Osteocyte (in vitro differentiated cells): ENCODE results near the gene CBLN1. TPM values are rescaled to one million over a fixed set of nuclear protein-coding genes. Genes with fewer than 3 reads are reported as not detected.
"Not testable (repeated sequence)": the region's sequence is repeated elsewhere in the genome, so short reads cannot be mapped to it uniquely, and the experiment has no call there.

Source experiments
- DNase-seq: peaks from one replicate; pipeline ENCODE4 v3.0.0; 2021; ENCODE audit warnings: mixed read lengths; ENCODE audit not compliant: unreplicated experiment; ENCODE audit errors: extremely low spot score
- H3K27ac Mint-ChIP-seq: one replicate; pipeline ENCODE4 v1.8.0; 2021; ENCODE audit warnings: mild to moderate bottlenecking, mixed read lengths; ENCODE audit not compliant: unreplicated experiment
- H3K27me3 Mint-ChIP-seq: one replicate; pipeline ENCODE4 v1.8.0; 2021; ENCODE audit warnings: mixed read lengths; ENCODE audit not compliant: unreplicated experiment
- H3K36me3 Mint-ChIP-seq: one replicate; pipeline ENCODE4 v1.8.0; 2021; ENCODE audit warnings: mixed read lengths; ENCODE audit not compliant: unreplicated experiment
- H3K4me1 Mint-ChIP-seq: one replicate; pipeline ENCODE4 v1.8.0; 2021; ENCODE audit warnings: mixed read lengths; ENCODE audit not compliant: unreplicated experiment
- H3K4me3 Mint-ChIP-seq: one replicate; pipeline ENCODE4 v1.8.0; 2021; ENCODE audit warnings: mild to moderate bottlenecking, moderate library complexity, mixed read lengths; ENCODE audit not compliant: unreplicated experiment
- H3K9me3 Mint-ChIP-seq: one replicate; pipeline ENCODE4 v1.8.0; 2021; ENCODE audit warnings: mixed read lengths; ENCODE audit not compliant: unreplicated experiment
- CTCF ChIP-seq: fragments of 200-600 bp; sonication (generic); IDR thresholded peaks from 2 replicates; pipeline ENCODE4 v1.5.0; 2021; ENCODE audit warnings: antibody characterized with exemption, mild to moderate bottlenecking, moderate library complexity
- total RNA-seq: library from RNA; stranded (reverse); gene quantifications from 2 replicates; pipeline ENCODE4 v1.2.1, GENCODE V29; 2021

Gene CBLN1
- total RNA-seq, 1 donor from 2014 or later, result not detected

GRCh38 chr16:49250689-49251088 lies 30.9 kb downstream of the CBLN1 start:
- no peaks in the 10 kb centered on the region for H3K4me1 Mint-ChIP-seq
- no peak overlapping the region for H3K27ac Mint-ChIP-seq
- no peak for TF ChIP-seq CTCF
- DNase-seq, result no peak
- H3K4me3 Mint-ChIP-seq, result no peak overlapping the region
- no peaks in the 10 kb centered on the region for H3K27me3 Mint-ChIP-seq
- no peaks in the 10 kb centered on the region for H3K9me3 Mint-ChIP-seq
- no peaks in the 10 kb centered on the region for H3K36me3 Mint-ChIP-seq

- H3K9me3 Mint-ChIP-seq, result no peaks in the 10 kb centered on the region
- H3K4me1 Mint-ChIP-seq, result no peaks in the 10 kb centered on the region
- no peak for DNase-seq
- no peak overlapping the region for H3K27ac Mint-ChIP-seq
- TF ChIP-seq CTCF, result no peak
- no peaks in the 10 kb centered on the region for H3K27me3 Mint-ChIP-seq
- H3K4me3 Mint-ChIP-seq, result no peak overlapping the region
- H3K36me3 Mint-ChIP-seq, result no peaks in the 10 kb centered on the region
Measured at GRCh38 chr16:49248227-49248626, 33.4 kb downstream of the CBLN1 start.

DNA sequence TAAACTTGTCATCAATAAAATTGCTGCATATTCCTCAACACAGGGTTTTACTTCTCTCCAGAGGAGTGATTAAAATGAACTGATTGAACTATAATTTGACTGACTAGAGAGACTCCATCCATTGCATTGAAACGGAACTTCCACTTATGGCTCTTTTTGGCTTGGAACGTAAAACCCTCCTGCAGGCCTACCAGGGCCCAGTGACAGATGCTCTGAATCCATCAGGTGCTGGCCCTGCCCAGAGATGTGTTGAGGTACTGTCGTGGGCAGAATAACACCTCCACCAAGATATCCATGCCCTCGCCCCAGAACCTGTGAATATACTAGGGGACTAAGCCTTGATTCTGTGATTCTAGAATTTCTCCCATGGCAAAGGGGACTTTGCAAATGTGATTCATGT lies 45.4 kb downstream of the CBLN1 start:
- Mint-ChIP-seq H3K27me3 (no peaks in the 10 kb centered on the region), H3K9me3 (no peaks in the 10 kb centered on the region), H3K4me3 (no peak overlapping the region), H3K4me1 (no peaks in the 10 kb centered on the region), H3K36me3 (no peaks in the 10 kb centered on the region), H3K27ac (no peak overlapping the region)
- TF ChIP-seq CTCF, result no peak
- no peak for DNase-seq

GRCh38 chr16:49228335-49228734 lies 53.3 kb downstream of the CBLN1 start:
- not testable (repeated sequence) for H3K4me3 Mint-ChIP-seq, H3K36me3 Mint-ChIP-seq, H3K9me3 Mint-ChIP-seq, DNase-seq, H3K4me1 Mint-ChIP-seq, H3K27me3 Mint-ChIP-seq, H3K27ac Mint-ChIP-seq

Other genes starting within 250 kb of the CBLN1 start
- gene C16orf78, start 92.0 kb upstream of the CBLN1 start, total RNA-seq, result not detected in 2 replicates